Activated naive CD8-positive, alpha-beta T cell treated with anti-CD3 and anti-CD28 coated beads, Interleukin-2, amount 50 U/mL, for 16 hours (primary cell): Measurements from ENCODE around the gene FZR1.
"Not testable (repeated sequence)": the region's sequence is repeated elsewhere in the genome, so short reads cannot be mapped to it uniquely, and the experiment has no call there.

Experiments
- DNase-seq: peaks from one replicate; pipeline ENCODE4 v3.0.0-alpha.2; 2020; ENCODE audit warnings: low read depth, low spot score

FZR1 gene

GRCh38 chr19:3528539-3529211, 22.6 kb downstream of the FZR1 start:
- no peak for DNase-seq

DNA sequence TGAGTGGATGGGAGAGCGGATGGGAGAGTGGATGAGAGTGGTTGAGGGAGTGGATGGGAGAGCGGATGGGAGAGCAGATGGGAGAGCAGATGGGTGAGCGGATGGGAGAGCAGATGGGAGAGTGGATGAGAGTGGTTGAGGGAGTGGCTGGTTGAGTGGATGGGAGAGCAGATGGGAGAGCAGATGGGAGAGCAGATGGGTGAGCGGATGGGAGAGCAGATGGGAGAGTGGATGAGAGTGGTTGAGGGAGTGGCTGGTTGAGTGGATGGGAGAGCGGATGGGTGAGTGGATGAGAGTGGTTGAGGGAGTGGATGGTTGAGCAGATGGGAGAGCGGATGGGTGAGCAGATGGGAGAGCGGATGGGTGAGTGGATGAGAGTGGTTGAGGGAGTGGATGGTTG, 23.2 kb downstream of the FZR1 start:
- not testable (repeated sequence) for DNase-seq

DNA sequence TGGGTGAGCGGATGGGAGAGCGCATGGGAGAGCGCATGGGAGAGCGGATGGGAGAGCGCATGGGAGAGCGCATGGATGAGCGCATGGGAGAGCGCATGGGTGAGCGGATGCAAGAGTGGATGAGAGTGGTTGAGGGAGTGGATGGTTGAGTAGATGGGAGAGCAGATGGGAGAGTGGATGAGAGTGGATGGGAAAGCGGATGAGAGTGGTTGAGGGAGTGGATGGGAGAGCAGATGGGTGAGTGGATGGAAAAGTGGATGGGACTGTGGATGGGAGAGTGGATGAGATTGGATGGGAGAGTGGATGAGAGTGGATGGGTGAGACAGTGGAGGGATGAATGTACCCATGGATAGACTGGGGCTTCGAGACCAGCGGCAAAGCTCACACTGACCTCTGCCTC, 24.3 kb downstream of the FZR1 start:
- no peak for DNase-seq

DNA sequence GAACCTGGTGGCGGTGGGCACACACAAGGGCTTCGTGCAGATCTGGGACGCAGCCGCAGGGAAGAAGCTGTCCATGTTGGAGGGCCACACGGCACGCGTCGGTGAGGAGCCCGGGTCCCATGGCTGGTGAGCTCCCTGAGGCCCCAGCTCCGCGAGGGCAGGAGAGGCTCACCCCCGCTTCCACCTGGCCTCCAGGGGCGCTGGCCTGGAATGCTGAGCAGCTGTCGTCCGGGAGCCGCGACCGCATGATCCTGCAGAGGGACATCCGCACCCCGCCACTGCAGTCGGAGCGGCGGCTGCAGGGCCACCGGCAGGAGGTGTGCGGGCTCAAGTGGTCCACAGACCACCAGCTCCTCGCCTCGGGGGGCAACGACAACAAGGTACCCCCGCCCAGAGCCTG, 25.6 kb downstream of the FZR1 start:
- no peak for DNase-seq

DNA sequence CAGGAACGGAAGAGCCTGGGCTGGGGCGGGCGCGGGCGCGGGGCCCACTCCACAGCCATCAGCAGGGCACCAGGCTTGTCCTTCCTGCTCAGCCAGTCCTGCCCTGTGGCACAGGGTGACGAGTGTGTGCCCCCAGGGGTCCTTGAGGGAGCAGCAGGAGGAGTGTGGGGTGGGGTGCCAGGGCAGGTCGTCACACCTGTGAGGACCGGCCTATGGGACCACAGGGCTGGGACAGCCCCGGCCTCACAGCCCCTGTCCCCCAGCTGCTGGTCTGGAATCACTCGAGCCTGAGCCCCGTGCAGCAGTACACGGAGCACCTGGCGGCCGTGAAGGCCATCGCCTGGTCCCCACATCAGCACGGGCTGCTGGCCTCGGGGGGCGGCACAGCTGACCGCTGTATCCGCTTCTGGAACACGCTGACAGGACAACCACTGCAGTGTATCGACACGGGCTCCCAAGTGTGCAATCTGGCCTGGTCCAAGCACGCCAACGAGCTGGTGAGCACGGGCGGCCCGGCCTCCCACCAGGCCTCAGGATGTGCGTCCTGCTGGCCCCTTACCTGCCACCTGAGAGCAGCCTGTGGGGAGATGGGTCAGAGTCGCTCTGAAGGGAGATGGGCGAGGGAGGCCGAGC, 26.2 kb downstream of the FZR1 start:
- DNase-seq, result no peak

DNA sequence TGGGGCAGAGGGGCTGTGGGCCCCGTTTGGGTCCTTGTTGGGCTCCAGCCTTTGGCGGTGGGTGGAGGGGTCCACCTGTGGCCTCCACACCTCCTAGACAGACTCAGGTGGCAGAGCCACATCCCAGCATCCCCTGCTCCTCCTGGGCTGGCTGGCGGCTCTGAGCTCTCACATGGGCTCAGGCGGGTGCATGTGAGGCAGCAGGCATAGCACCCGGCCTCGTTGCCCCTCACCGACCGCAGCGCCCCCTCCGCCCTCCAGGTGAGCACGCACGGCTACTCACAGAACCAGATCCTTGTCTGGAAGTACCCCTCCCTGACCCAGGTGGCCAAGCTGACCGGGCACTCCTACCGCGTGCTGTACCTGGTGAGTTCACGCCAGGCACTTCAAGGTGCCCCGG, 26.9 kb downstream of the FZR1 start:
- no peak for DNase-seq

- DNase-seq, result no peak
Observed at GRCh38 chr19:3533563-3534216, 27.6 kb downstream of the FZR1 start.

GRCh38 chr19:3534375-3535234, 28.5 kb downstream of the FZR1 start:
- no peak for DNase-seq

DNA sequence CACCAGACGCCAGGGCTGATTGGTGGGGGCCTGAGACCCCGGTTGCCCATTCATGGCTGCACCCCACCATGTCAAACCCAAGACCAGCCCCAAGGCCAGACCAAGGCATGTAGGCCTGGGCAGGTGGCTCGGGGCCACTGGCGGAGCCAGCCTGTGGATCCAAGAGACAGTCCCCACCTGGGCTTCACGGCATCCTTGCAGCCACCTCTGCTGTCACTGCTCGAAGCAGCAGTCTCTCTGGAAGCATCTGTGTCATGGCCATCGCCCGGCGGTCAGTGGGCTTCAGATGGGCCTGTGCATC, 29.1 kb downstream of the FZR1 start:
- no peak for DNase-seq

GRCh38 chr19:3535563-3535965, 29.5 kb downstream of the FZR1 start:
- DNase-seq, result no peak

- DNase-seq, result no peak
Observed at GRCh38 chr19:3535981-3536380, 29.9 kb downstream of the FZR1 start.

DNA sequence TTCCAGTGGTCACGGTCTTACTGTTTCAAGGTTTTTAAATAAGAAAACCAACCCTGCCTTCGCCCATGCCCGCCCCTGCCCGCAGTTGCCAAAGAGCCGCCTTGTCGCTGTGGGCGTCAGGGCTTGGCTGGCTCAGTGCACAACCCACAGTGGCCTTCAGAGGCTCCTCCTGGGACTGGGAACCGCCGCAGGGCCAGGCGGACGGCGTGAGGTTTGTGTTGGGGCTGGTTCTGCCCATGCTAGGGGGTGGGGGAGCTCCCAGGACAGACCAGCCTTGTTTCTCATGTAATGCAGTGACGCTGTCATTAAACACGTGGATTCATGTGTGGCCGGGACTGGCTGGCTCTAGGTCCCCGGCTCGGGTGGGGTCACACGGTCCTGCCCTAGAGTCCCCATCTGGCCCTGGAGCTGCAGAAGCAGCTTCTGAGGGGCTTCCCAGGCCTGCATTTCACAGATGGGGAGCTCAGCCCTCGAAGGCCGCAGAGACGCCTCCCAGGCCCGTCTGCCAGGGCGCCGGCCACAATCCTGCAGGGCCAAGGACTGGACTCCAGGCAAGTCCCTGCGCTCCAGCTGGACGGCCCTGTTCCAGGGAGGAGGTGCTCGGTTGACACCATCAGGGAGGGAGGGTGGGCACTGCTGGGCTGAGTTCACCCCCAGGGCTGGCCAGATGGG, 30.5 kb downstream of the FZR1 start:
- no peak for DNase-seq

DNA sequence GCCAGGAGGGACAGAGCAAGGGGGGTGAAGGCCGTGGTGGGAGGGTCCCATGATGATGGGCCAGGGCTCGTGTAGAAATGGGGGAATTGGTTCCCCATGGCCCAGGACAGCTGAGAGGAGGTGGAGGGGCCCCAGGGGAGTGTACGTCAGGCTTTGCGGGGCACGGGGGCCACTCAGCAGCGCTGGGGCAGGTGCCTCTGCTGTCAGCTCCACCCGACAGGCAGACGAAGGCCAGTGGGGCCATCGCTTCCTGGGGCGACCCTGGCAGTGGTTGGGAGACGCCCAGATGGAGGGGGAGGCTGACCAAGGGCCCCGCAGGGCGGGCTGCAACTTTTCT, 31.0 kb downstream of the FZR1 start:
- DNase-seq, result no peak

- DNase-seq, result no peak
Observed at GRCh38 chr19:3537438-3538240, 31.5 kb downstream of the FZR1 start.

- no peak for DNase-seq
Observed at GRCh38 chr19:3538258-3538929, 32.3 kb downstream of the FZR1 start.

DNA sequence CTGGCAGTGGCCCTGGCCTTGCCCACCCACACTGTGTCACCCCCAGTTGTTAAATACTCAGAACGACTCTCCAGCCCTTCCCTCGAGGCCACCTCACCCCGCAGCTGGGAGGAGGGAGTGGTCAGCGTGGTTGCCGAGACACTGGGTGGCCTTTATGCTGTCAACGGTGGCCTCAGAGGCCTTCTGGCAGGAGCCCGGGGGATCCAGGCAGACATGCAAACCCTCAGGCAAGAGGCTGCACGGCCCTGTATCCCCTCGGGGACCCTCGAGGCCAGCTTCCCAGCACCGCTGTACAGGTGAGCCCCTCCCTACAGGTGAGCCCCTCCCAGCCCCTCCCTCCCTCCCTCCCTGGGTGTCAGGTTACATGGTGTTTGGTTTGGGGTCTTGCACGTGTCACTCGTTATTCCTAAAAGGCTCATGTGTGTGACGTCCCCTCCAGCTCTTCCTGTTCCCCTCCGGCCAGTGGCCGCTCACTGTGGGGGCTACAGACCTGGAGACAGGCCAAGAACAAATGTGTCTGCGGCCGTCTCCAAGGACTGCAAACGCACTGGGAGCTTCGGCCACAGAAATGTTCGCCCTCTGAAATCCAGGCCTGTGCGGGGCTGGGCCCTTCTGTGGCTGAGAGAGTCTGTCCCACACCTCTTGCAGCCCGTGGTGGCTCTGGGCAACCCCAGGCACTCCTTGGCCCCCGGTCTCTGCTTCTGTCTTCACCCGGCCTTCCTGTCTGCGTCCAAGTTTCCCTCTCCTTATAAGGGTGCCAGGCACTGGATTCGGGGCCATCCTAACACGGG, 33.0 kb downstream of the FZR1 start, which contains the start of gene TEKTIP1:
Gene TEKTIP1, plus strand, starts transcription at position 210 of the 791 bp plus-strand sequence. Its CDS starts 4 bp downstream, at position 214.
- DNase-seq, result no peak

DNA sequence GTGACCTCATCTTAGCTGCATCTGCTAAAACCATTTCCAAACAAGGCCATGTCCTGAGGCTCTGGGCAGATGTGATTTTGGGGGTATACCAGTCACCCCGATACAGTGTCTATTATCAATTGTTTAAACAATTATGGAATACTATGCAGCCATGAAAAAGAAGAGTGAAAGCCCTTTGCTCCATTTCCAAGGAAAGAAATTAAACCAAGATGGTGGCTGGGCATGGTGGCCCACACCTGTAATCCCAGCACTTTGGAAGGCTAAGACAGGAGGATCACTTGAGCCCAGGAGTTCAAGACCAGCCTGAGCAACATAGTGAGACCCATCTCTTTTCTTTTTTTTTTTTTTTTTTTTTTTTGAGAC, 33.6 kb downstream of the FZR1 start:
- no peak for DNase-seq

GRCh38 chr19:3543150-3544057, 37.3 kb downstream of the FZR1 start:
- no peak for DNase-seq

GRCh38 chr19:3544058-3544376, 37.9 kb downstream of the FZR1 start:
- no peak for DNase-seq
